Neural cell (in vitro differentiated cells): Measurements from ENCODE around the gene CLEC4M. TPM values are rescaled to one million over a fixed set of nuclear protein-coding genes. Genes with fewer than 3 reads are reported as not detected.

ENCODE experiments used
- H2AFZ ChIP-seq: fragments of 200-600, 300-800 bp; sonication (generic), shearing (Covaris generic); 2 replicates; pipeline ENCODE4 v1.6.0; 2014; ENCODE audit warnings: low read depth, mild to moderate bottlenecking, antibody characterized with exemption, low read length, moderate library complexity
- H3F3A ChIP-seq: fragments of 200-600 bp; shearing (Covaris generic); 2 replicates; pipeline ENCODE4 v1.6.1; 2016; ENCODE audit warnings: mild to moderate bottlenecking, moderate library complexity, mixed read lengths, antibody characterized with exemption, low read length; ENCODE audit not compliant: insufficient read depth, poor library complexity, severe bottlenecking
- H3K27ac ChIP-seq: fragments of 200-600, 300-800 bp; sonication (generic), shearing (Covaris generic); 2 replicates; pipeline ENCODE4 v1.5.1; 2014; ENCODE audit warnings: mild to moderate bottlenecking, low read length, moderate library complexity
- H3K27me3 ChIP-seq: fragments of 300-800, 200-600 bp; sonication (generic), shearing (Covaris generic); 2 replicates; pipeline ENCODE4 v1.6.0; 2014; ENCODE audit warnings: mild to moderate bottlenecking, low read depth, low read length, moderate library complexity; ENCODE audit not compliant: insufficient read depth
- H3K36me3 ChIP-seq: fragments of 300-800, 200-600 bp; sonication (generic), shearing (Covaris generic); 2 replicates; pipeline ENCODE4 v1.5.1; 2014; ENCODE audit warnings: mild to moderate bottlenecking, antibody characterized with exemption, low read length, moderate library complexity; ENCODE audit not compliant: insufficient read depth
- H3K4me2 ChIP-seq: fragments of 300-800, 200-600 bp; sonication (generic), shearing (Covaris generic); 2 replicates; pipeline ENCODE4 v1.6.0; 2014; ENCODE audit warnings: mild to moderate bottlenecking, low read length
- H3K4me3 ChIP-seq: fragments of 300-800, 200-600 bp; sonication (generic), shearing (Covaris generic); 2 replicates; pipeline ENCODE4 v1.5.1; 2014; ENCODE audit warnings: mild to moderate bottlenecking, low read length, moderate library complexity
- H3K79me2 ChIP-seq: fragments of 200-600 bp; shearing (Covaris generic); replicated peaks from 2 replicates; pipeline ENCODE4 v1.6.0; 2014; ENCODE audit warnings: mild to moderate bottlenecking, low read length, moderate library complexity; ENCODE audit not compliant: insufficient read depth
- H3K9ac ChIP-seq: fragments of 300-800, 200-600 bp; sonication (generic), shearing (Covaris generic); 2 replicates; pipeline ENCODE4 v1.6.1; 2016; ENCODE audit warnings: mild to moderate bottlenecking, low read length, mixed read lengths
- H3K9me2 ChIP-seq: fragments of 200-600 bp; shearing (Covaris generic); 2 replicates; pipeline ENCODE4 v1.6.1; 2016; ENCODE audit warnings: mild to moderate bottlenecking, low read length, mixed read lengths; ENCODE audit not compliant: insufficient read depth
- H3K9me3 ChIP-seq: fragments of 200-600, 300-800 bp; sonication (generic), shearing (Covaris generic); 2 replicates; pipeline ENCODE4 v1.6.1; 2016; ENCODE audit warnings: mild to moderate bottlenecking, mixed run types, low read length, moderate library complexity, mixed read lengths
- H4K20me1 ChIP-seq: fragments of 200-600 bp; shearing (Covaris generic); 2 replicates; pipeline ENCODE4 v1.6.1; 2016; ENCODE audit warnings: mild to moderate bottlenecking, mixed run types; ENCODE audit not compliant: insufficient read depth
- CTCF ChIP-seq: fragments of 450-650 bp; IDR thresholded peaks from 2 replicates; pipeline ENCODE4 v1.5.1; 2014; ENCODE audit warnings: antibody characterized with exemption, mild to moderate bottlenecking, moderate library complexity; ENCODE audit not compliant: poor library complexity, severe bottlenecking
- EP300 ChIP-seq: fragments of 450-650 bp; conservative IDR thresholded peaks from 2 replicates; pipeline ENCODE4 v1.6.1; 2014; ENCODE audit warnings: antibody characterized with exemption, mild to moderate bottlenecking, moderate library complexity; ENCODE audit not compliant: poor library complexity, severe bottlenecking
- EZH2 ChIP-seq: fragments of 200-600, 300-800 bp; shearing (Covaris generic), sonication (generic); IDR thresholded peaks from 2 replicates; pipeline ENCODE4 v1.6.1; 2014; ENCODE audit warnings: antibody characterized with exemption, low read length, borderline replicate concordance, mild to moderate bottlenecking; ENCODE audit not compliant: insufficient read depth, poor library complexity, severe bottlenecking
- MXI1 ChIP-seq: fragments of 450-650 bp; conservative IDR thresholded peaks from 2 replicates; pipeline ENCODE4 v1.6.1; 2014; ENCODE audit warnings: antibody characterized with exemption, mild to moderate bottlenecking; ENCODE audit not compliant: poor library complexity, severe bottlenecking
- POLR2AphosphoS5 ChIP-seq: IDR thresholded peaks from 2 replicates; pipeline ENCODE4 v1.6.1; 2012
- REST ChIP-seq: IDR thresholded peaks from 2 replicates; pipeline ENCODE4 v1.6.1; 2012; ENCODE audit warnings: borderline replicate concordance
- SMC3 ChIP-seq: fragments of 450-650 bp; conservative IDR thresholded peaks from 2 replicates; pipeline ENCODE4 v1.6.1; 2014; ENCODE audit warnings: antibody characterized with exemption, mild to moderate bottlenecking, moderate library complexity; ENCODE audit not compliant: poor library complexity
- polyA plus RNA-seq: library from polyadenylated mRNA; depleted of rRNA; stranded (reverse); fragments of >200 nt; gene quantifications from 2 replicates; pipeline ENCODE4 v1.2.3, GENCODE V29; 2014

Gene CLEC4M
- polyA plus RNA-seq, 1 donor from 2014 or later = not detected

GRCh38 chr19:7733376-7733775 is 29.7 kb upstream of the CLEC4M start:
- Histone ChIP-seq H4K20me1 (no peaks in the 10 kb centered on the region), H2AFZ (no peak overlapping the region), H3K36me3 (no peaks in the 10 kb centered on the region), H3K9ac (no peak overlapping the region), H3K4me3 (no peak overlapping the region), H3K9me2 (no peaks in the 10 kb centered on the region), H3K9me3 (no peaks in the 10 kb centered on the region), H3K4me2 (no peak overlapping the region), H3F3A (no peaks in the 10 kb centered on the region), H3K27me3 (peaks cover 59% of the 10 kb centered on the region), H3K79me2 (no peaks in the 10 kb centered on the region), H3K27ac (no peak overlapping the region)
- TF ChIP-seq SMC3 = no peak

GRCh38 chr19:7734220-7735203 is 28.5 kb upstream of the CLEC4M start:
- TF ChIP-seq EZH2 (no peak), MXI1 (no peak), CTCF (no peak), POLR2AphosphoS5 (no peak), EP300 (no peak), REST (no peak)
- Histone ChIP-seq H3K27ac (no peak overlapping the region), H3K27me3 (peaks cover 48% of the 10 kb centered on the region), H2AFZ (no peak overlapping the region), H3K9me2 (no peaks in the 10 kb centered on the region), H3K79me2 (no peaks in the 10 kb centered on the region), H3K4me3 (no peak overlapping the region), H3K9ac (no peak overlapping the region), H3K4me2 (no peak overlapping the region), H3K36me3 (no peaks in the 10 kb centered on the region), H4K20me1 (no peaks in the 10 kb centered on the region), H3K9me3 (no peaks in the 10 kb centered on the region), H3F3A (no peaks in the 10 kb centered on the region)
